DMS79 treated with DMSO at 0.1 percent for 48 hours (cell line): ENCODE measurements around the gene POMGNT2.
A peak's percentile ranks its signal among the peaks of the same experiment; 100 is the strongest.

Source experiments
- DNase-seq: peaks from one replicate; lab custom pipeline; 2025; lab: John Stamatoyannopoulos, UW

The POMGNT2 gene

GRCh38 chr3:43102773-43103480, 3.0 kb downstream of the POMGNT2 start:
- peak; percentile 27 for DNase-seq

GRCh38 chr3:43098761-43099160, 7.1 kb downstream of the POMGNT2 start:
- no peak for DNase-seq

GRCh38 chr3:43097400-43098080, 8.3 kb downstream of the POMGNT2 start:
- no peak for DNase-seq

GRCh38 chr3:43096761-43097160, 9.1 kb downstream of the POMGNT2 start:
- DNase-seq, result no peak

- no peak for DNase-seq
Measured at GRCh38 chr3:43095370-43095769, 10.5 kb downstream of the POMGNT2 start.

GRCh38 chr3:43094851-43095250, 11.0 kb downstream of the POMGNT2 start:
- DNase-seq, result no peak

GRCh38 chr3:43094381-43094780, 11.5 kb downstream of the POMGNT2 start:
- no peak for DNase-seq

GRCh38 chr3:43093974-43094373, 11.9 kb downstream of the POMGNT2 start:
- no peak for DNase-seq

- DNase-seq, result no peak
Measured at GRCh38 chr3:43093006-43093405, 12.9 kb downstream of the POMGNT2 start.

- no peak for DNase-seq
Measured at GRCh38 chr3:43091481-43091880, 14.4 kb downstream of the POMGNT2 start.

GRCh38 chr3:43090238-43090637, 15.6 kb downstream of the POMGNT2 start:
- no peak for DNase-seq

GRCh38 chr3:43089081-43089480, 16.8 kb downstream of the POMGNT2 start:
- no peak for DNase-seq

GRCh38 chr3:43087249-43087776, 18.6 kb downstream of the POMGNT2 start:
- no peak for DNase-seq

- DNase-seq, result no peak
Measured at GRCh38 chr3:43086460-43087165, 19.3 kb downstream of the POMGNT2 start.

- DNase-seq, result no peak
Measured at GRCh38 chr3:43082457-43082856, 23.4 kb downstream of the POMGNT2 start.

GRCh38 chr3:43081796-43082195, 24.1 kb downstream of the POMGNT2 start:
- no peak for DNase-seq

GRCh38 chr3:43080726-43081568, 24.9 kb downstream of the POMGNT2 start:
- DNase-seq, result no peak

- no peak for DNase-seq
Measured at GRCh38 chr3:43079536-43080332, 26.1 kb downstream of the POMGNT2 start.

- no peak for DNase-seq
Measured at GRCh38 chr3:43077707-43078106, 28.2 kb downstream of the POMGNT2 start.

GRCh38 chr3:43077261-43077660, 28.6 kb downstream of the POMGNT2 start:
- DNase-seq, result no peak

GRCh38 chr3:43076857-43077256, 29.0 kb downstream of the POMGNT2 start:
- DNase-seq, result no peak
